Panc1 (cell line): ENCODE measurements around the gene NBPF1. TPM values are rescaled to one million over a fixed set of nuclear protein-coding genes. Genes with fewer than 3 reads are reported as not detected.
A peak's percentile ranks its signal among the peaks of the same experiment; 100 is the strongest.
"Not testable (repeated sequence)": the region's sequence is repeated elsewhere in the genome, so short reads cannot be mapped to it uniquely, and the experiment has no call there.

Source experiments
- ATAC-seq: fragments of 200-7000 bp; cut with Tn5 transposase; 2 replicates; pipeline ENCODE4 v1.9.1; 2020; ENCODE audit warnings: mild to moderate bottlenecking, moderate library complexity
- Bru-seq: library from RNA; stranded (reverse); fragments of 400-500 nt; gene quantifications from one replicate; lab custom pipeline; 2021; lab: Mats Ljungman, UMichigan
- BruChase-seq, 2 experiments: library from RNA; stranded (reverse); fragments of 400-500 nt; gene quantifications; one replicate each; lab custom pipeline; 2021; lab: Mats Ljungman, UMichigan
- BruUV-seq: library from RNA; stranded (reverse); fragments of 400-500 nt; replicated peaks from 2 replicates; lab custom pipeline; 2021; lab: Mats Ljungman, UMichigan
- CTCF ChIA-PET: fragments of 300-600 bp; sonication (Branson Sonifier 250); formaldehyde crosslinking; loops from one replicate; lab custom pipeline; 2022; ENCODE audit warnings: antibody characterized with exemption; lab: Charles Lee
- POLR2A ChIA-PET: fragments of 300-600 bp; sonication (Branson Sonifier 250); formaldehyde crosslinking; loops from one replicate; lab custom pipeline; 2022; ENCODE audit warnings: antibody characterized with exemption; lab: Charles Lee
- DNase-seq: peaks from one replicate; pipeline ENCODE4 v3.0.0-alpha.2; 2010; ENCODE audit warnings: low read depth, low spot score
- H3K27ac ChIP-seq: 2 replicates; pipeline ENCODE4 v1.5.1; 2011; ENCODE audit warnings: mild to moderate bottlenecking, low read length, inconsistent platforms
- H3K27me3 ChIP-seq: fragments of 200-500 bp; sonication (Bioruptor generic); 2 replicates; pipeline ENCODE4 v1.6.0; 2014; ENCODE audit warnings: low read length, inconsistent platforms; ENCODE audit not compliant: control insufficient read depth, insufficient read depth
- H3K36me3 ChIP-seq: fragments of 200-500 bp; sonication (Bioruptor generic); 2 replicates; pipeline ENCODE4 v1.5.1; 2014; ENCODE audit warnings: inconsistent platforms, mild to moderate bottlenecking, low read length, moderate library complexity; ENCODE audit not compliant: control insufficient read depth, insufficient read depth
- H3K4me1 ChIP-seq: 2 replicates; pipeline ENCODE4 v1.5.1; 2011; ENCODE audit warnings: inconsistent platforms, mild to moderate bottlenecking, low read length, moderate library complexity; ENCODE audit not compliant: control insufficient read depth, insufficient read depth
- H3K4me3 ChIP-seq, 2 experiments: 2 replicates each; pipeline ENCODE4 v1.5.1; 2011 to 2012; ENCODE audit warnings: low read depth in 2 of 2, low read length in 2 of 2, mild to moderate bottlenecking in 2 of 2, inconsistent platforms in 1 of 2, moderate library complexity in 1 of 2
- H3K9me3 ChIP-seq: fragments of 200-500 bp; sonication (Bioruptor generic); 2 replicates; pipeline ENCODE4 v1.5.1; 2014; ENCODE audit warnings: low read depth, mild to moderate bottlenecking, inconsistent platforms, low read length, moderate library complexity; ENCODE audit not compliant: control insufficient read depth, insufficient read depth
- CTCF ChIP-seq: fragments of 450-650 bp; IDR thresholded peaks from 2 replicates; pipeline ENCODE4 v1.5.1; 2017; ENCODE audit warnings: mild to moderate bottlenecking
- POLR2AphosphoS5 ChIP-seq: IDR thresholded peaks from 2 replicates; pipeline ENCODE4 v1.6.1; 2012; ENCODE audit warnings: mild to moderate bottlenecking, low read depth, low read length, moderate library complexity
- REST ChIP-seq, 2 experiments: IDR thresholded peaks; 2 replicates each; pipeline ENCODE4 v1.6.1; 2011 to 2012; ENCODE audit warnings: low read depth in 2 of 2, control low read depth in 1 of 2, low read length in 1 of 2, mild to moderate bottlenecking in 1 of 2, moderate library complexity in 1 of 2; ENCODE audit not compliant: insufficient read depth in 1 of 2
- SIN3A ChIP-seq: IDR thresholded peaks from 2 replicates; pipeline ENCODE4 v1.6.1; 2012; ENCODE audit warnings: low read depth, mild to moderate bottlenecking, low read length, moderate library complexity, borderline replicate concordance; ENCODE audit not compliant: insufficient read depth
- TCF7L2 ChIP-seq: IDR thresholded peaks from 2 replicates; pipeline ENCODE4 v1.6.1; 2011; ENCODE audit warnings: mild to moderate bottlenecking, low read depth, low read length, inconsistent platforms
- in situ Hi-C: cut with HindIII; loops from 2 replicates; pipeline ENCODE4 v1.10.0; 2016; ENCODE audit warnings: low sequenced_read_pairs, low pct_unique_long_range_greater_than_20kb
- intact Hi-C: fragments of 100-400 bp; cut with micrococcal nuclease; formaldehyde crosslinking; loops from one replicate; pipeline ENCODE4 v1.10.0; 2022; ENCODE audit not compliant: unreplicated experiment
- long read RNA-seq: library from polyadenylated mRNA; unstranded; transcript quantifications from one replicate; pipeline ENCODE4 v2.0.0, GENCODE V29; 2021; ENCODE audit not compliant: unreplicated experiment
- polyA plus RNA-seq: library from polyadenylated mRNA; unstranded; fragments of >200 nt; gene quantifications from one replicate; pipeline ENCODE4 v1.2.1, GENCODE V29; 2012; ENCODE audit warnings: missing spikeins; ENCODE audit not compliant: insufficient read length
- total RNA-seq: library from RNA; stranded (reverse); gene quantifications from one replicate; pipeline ENCODE4 v1.2.1, GENCODE V29; 2021; ENCODE audit not compliant: unreplicated experiment

The NBPF1 gene
- total RNA-seq (73.2 TPM), Bru-seq, nascent RNA (percentile 77 among the genes with signal in this experiment), BruChase-seq, experiment 1, labeled RNA remaining after a 2-hour chase (percentile 79 among the genes with signal in this experiment), BruChase-seq, experiment 2, labeled RNA remaining after a 6-hour chase (percentile 76 among the genes with signal in this experiment)
- 26.2 TPM for polyA plus RNA-seq
- long read RNA-seq, transcript NBPF1-205 (3 exons, 2,755 nt) = major isoform, 12 of 119 reads
- long read RNA-seq, partial matches to known transcripts = 24 of 119 reads
- long read RNA-seq, other reads (novel, unspliced or antisense) = 79 of 119 reads

- no peaks in the 10 kb centered on the region for H3K27me3 ChIP-seq
- H3K4me1 ChIP-seq = peaks cover 13% of the 10 kb centered on the region
- peaks cover under 1% of the 10 kb centered on the region; the same call in 1 of the 2 replicates for H3K36me3 ChIP-seq
- POLR2A ChIA-PET = no interaction called here
- no TSS peak for BruUV-seq
- peak within 1 kb of the TSS; percentile 78 for H3K27ac ChIP-seq
- intact Hi-C loops (no loop called here), in situ Hi-C loops (no loop called here)
- no peaks in the 10 kb centered on the region for H3K9me3 ChIP-seq
- H3K4me3 ChIP-seq = peak within 1 kb of the TSS; percentile 58 to 63
- TF ChIP-seq TCF7L2 (peak; percentile 97), POLR2AphosphoS5 (peak; percentile 98), REST (IDR thresholded peaks at IDR 0.05; ENCODE audit: insufficient read depth in 1 of 2, low read depth in 2 of 2, low read length in 1 of 2) (no peak), SIN3A (peak; percentile 93), CTCF (no peak)
- DNase-seq = peak; percentile 85
- CTCF ChIA-PET = interaction anchor here (0.5 kb wide), 1 partner anchor 264 kb away, joined by 4 read pairs; no protein-coding TSS in a partner anchor
- ATAC-seq = peak; percentile 99
Observed at GRCh38 chr1:16613185-16614147, at the start of gene NBPF1. Gene NBPF1, minus strand, starts transcription at chr1:16613564.

GRCh38 chr1:16658234-16658633 lies 44.9 kb upstream of the NBPF1 start:
- H3K4me1 ChIP-seq, ATAC-seq, POLR2A ChIA-PET, in situ Hi-C loops, H3K27me3 ChIP-seq, CTCF ChIA-PET, BruUV-seq, intact Hi-C loops, H3K4me3 ChIP-seq, H3K36me3 ChIP-seq, H3K9me3 ChIP-seq, DNase-seq, H3K27ac ChIP-seq: not testable (repeated sequence)

- POLR2A ChIA-PET, intact Hi-C loops: not testable (repeated sequence)
- peak; percentile 65 for ATAC-seq
Observed at GRCh38 chr1:16656981-16657683, 43.8 kb upstream of the NBPF1 start.

GRCh38 chr1:16656574-16656973 lies 43.2 kb upstream of the NBPF1 start:
- CTCF ChIA-PET, in situ Hi-C loops, intact Hi-C loops, POLR2A ChIA-PET, DNase-seq, H3K4me3 ChIP-seq, H3K27ac ChIP-seq, H3K4me1 ChIP-seq, H3K36me3 ChIP-seq, H3K9me3 ChIP-seq, BruUV-seq, H3K27me3 ChIP-seq: not testable (repeated sequence)
- peak; percentile 54; the same call in 1 of the 2 replicates for ATAC-seq

More at GRCh38 chr1:16656981-16657683, 43.8 kb upstream of the NBPF1 start:
- in situ Hi-C loops, H3K4me1 ChIP-seq, H3K27me3 ChIP-seq, CTCF ChIA-PET, DNase-seq, H3K9me3 ChIP-seq, H3K27ac ChIP-seq, BruUV-seq, H3K4me3 ChIP-seq, H3K36me3 ChIP-seq: not testable (repeated sequence)
